Mammary epithelial cell (primary cell): ENCODE results near the gene CPNE4.

Experiments used
- EZH2 ChIP-seq: IDR thresholded peaks from 2 replicates; pipeline ENCODE4 v1.6.1; 2012; ENCODE audit warnings: low read length, inconsistent platforms, borderline replicate concordance
- TF ChIP-seq, protein P1 (sequence below), 2 donors: IDR thresholded peaks in 1 of 2; conservative IDR thresholded peaks in 1 of 2; 2 replicates each; pipeline ENCODE4 v1.5.1; 2011 to 2012; ENCODE audit warnings: inconsistent platforms in 2 of 2, low read length in 2 of 2, mild to moderate bottlenecking in 2 of 2, control low read depth in 1 of 2, low read depth in 1 of 2; ENCODE audit not compliant: insufficient read depth in 1 of 2; ENCODE audit errors: extremely low read depth in 1 of 2

DNA sequence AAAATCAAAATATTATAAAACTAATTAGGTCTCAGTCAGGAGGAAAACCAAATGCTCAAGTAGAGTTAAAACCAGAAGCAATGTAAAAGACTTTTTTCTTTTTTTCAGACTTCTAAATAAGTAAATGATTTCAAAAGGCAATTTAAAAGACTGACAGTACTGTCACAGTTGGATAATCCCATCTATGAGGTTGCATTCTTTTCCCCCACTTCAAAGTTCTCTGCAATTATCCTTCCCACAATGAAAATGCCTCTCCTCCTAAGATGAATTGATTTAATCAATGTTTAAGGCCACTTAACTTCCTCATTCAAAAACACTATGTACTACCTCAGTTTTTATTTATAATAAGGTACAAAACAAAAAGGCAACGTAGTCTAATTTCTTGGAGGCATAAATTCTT, 540.1 kb downstream of the CPNE4 start:
- TF ChIP-seq, protein P1, sequence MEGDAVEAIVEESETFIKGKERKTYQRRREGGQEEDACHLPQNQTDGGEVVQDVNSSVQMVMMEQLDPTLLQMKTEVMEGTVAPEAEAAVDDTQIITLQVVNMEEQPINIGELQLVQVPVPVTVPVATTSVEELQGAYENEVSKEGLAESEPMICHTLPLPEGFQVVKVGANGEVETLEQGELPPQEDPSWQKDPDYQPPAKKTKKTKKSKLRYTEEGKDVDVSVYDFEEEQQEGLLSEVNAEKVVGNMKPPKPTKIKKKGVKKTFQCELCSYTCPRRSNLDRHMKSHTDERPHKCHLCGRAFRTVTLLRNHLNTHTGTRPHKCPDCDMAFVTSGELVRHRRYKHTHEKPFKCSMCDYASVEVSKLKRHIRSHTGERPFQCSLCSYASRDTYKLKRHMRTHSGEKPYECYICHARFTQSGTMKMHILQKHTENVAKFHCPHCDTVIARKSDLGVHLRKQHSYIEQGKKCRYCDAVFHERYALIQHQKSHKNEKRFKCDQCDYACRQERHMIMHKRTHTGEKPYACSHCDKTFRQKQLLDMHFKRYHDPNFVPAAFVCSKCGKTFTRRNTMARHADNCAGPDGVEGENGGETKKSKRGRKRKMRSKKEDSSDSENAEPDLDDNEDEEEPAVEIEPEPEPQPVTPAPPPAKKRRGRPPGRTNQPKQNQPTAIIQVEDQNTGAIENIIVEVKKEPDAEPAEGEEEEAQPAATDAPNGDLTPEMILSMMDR (conservative IDR thresholded peaks at IDR 0.05 in 1 of 2, IDR thresholded peaks at IDR 0.05 in 1 of 2; ENCODE audit: extremely low read depth in 1 of 2, insufficient read depth in 1 of 2, low read depth in 1 of 2, low read length in 2 of 2): no peak
- no peak for TF ChIP-seq EZH2
